Measurements from ENCODE around the gene ZNF326. TPM values are rescaled to one million over a fixed set of nuclear protein-coding genes. Genes with fewer than 3 reads are reported as not detected.

Gene ZNF326
- total and polyA plus RNA-seq, 2 of the 8 experiments (the other 6 are each of a cell fraction or from before 2014, with no cell fraction given): 12.2 to 30.6 TPM

DNA sequence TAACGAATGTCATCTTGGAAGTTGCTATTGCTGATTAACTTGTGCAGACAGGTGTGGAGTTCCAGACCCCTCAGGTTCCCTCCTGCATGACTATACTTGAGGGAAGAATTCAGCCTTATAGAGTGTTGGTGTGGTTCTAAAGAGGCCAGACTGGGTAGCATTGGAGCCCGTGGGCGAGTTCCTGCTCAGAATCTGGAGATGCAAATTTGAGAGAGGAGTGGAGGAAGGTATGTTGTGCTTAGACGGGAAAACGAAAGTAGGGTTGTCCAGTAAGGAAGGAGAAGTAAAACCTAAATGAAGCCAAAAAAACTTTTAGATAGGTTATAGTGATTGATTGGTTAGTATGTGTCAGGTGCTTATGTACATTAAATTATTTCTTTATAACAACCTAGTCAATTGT, 79.2 kb downstream of the ZNF326 start:
- ChIA-PET POLR2A (ENCODE audit: partially characterized antibody) (interaction anchor here (1.5 kb wide), 1 partner anchor 10 kb away, joined by 6 read pairs; no protein-coding TSS in a partner anchor), CTCF (ENCODE audit: partially characterized antibody) (interaction anchor here (1.4 to 1.9 kb wide), 3 partner anchors 28 to 59 kb away, joined by 5 to 10 read pairs (median 5); no protein-coding TSS in a partner anchor)
- no peak overlapping the region for H4K5ac ChIP-seq (ENCODE audit: insufficient read length, low read depth, low read length)
- no peaks in the 10 kb centered on the region for H3K79me2 ChIP-seq (ENCODE audit: control insufficient read depth in 1 of 2, insufficient read depth in 2 of 2, low read length in 2 of 2)
- H2BK120ac ChIP-seq (replicated peaks; ENCODE audit: low read depth, low read length): no peak overlapping the region
- no peak overlapping the region for H3K27ac ChIP-seq (ENCODE audit: low read depth, low read length)
- H3K23ac ChIP-seq (ENCODE audit: insufficient read length): no peak overlapping the region
- no peak overlapping the region for H3K9ac ChIP-seq (replicated peaks in 1 of 4; ENCODE audit: extremely low read depth in 1 of 4, low read depth in 3 of 4, low read length in 3 of 4)
- no peak overlapping the region for H2BK15ac ChIP-seq (ENCODE audit: low read length)
- FAIRE-seq (no peak), DNase-seq (ENCODE audit: low read depth in 1 of 2, low spot score in 2 of 2) (no peak)
- no peaks in the 10 kb centered on the region for H4K20me1 ChIP-seq (replicated peaks in 1 of 2; ENCODE audit: control insufficient read depth in 1 of 2, insufficient read depth in 2 of 2, low read length in 2 of 2)
- H4K91ac ChIP-seq (replicated peaks; ENCODE audit: insufficient read length, low read length): no peak overlapping the region
- no peak overlapping the region for H3K56ac ChIP-seq (replicated peaks; ENCODE audit: insufficient read length, low read depth, low read length)
- H3K14ac ChIP-seq (ENCODE audit: insufficient read length): no peak overlapping the region
- H3K36me3 ChIP-seq (ENCODE audit: control insufficient read depth in 2 of 4, insufficient read depth in 4 of 4, low read length in 3 of 4): no peaks in the 10 kb centered on the region
- no peak overlapping the region for H2BK5ac ChIP-seq (ENCODE audit: low read depth, low read length)
- WGBS, 2 experiments (ENCODE audit: extremely low coverage in 1 of 2, insufficient coverage in 1 of 2, insufficient read length in 1 of 2, insufficient replicate concordance in 2 of 2, low coverage in 1 of 2, low lambda C conversion rate in 2 of 2, missing lambda C conversion rate in 1 of 2): 78% methylated on average over 5 of the region's 5 CpGs; no CpG with 5 or more reads in 1 of the 2 experiments
- no peak overlapping the region for H3K4me2 ChIP-seq (ENCODE audit: insufficient read depth in 1 of 2, low read depth in 2 of 2, low read length in 2 of 2)
- H3K18ac ChIP-seq (ENCODE audit: extremely low read depth, low read length): no peak overlapping the region
- no peaks in the 10 kb centered on the region for H3K23me2 ChIP-seq (ENCODE audit: low read depth, low read length)
- no peak overlapping the region for H3K4me3 ChIP-seq (ENCODE audit: extremely low read depth in 1 of 4, insufficient read depth in 2 of 4, low read depth in 3 of 4, low read length in 4 of 4)
- H3K4ac ChIP-seq (replicated peaks; ENCODE audit: insufficient read length, low read depth, low read length): no peak overlapping the region
- no peak overlapping the region for H2BK20ac ChIP-seq (ENCODE audit: low read length)
- H3K4me1 ChIP-seq (replicated peaks in 1 of 4; ENCODE audit: control insufficient read depth in 3 of 4, insufficient read depth in 4 of 4, low read length in 3 of 4): no peaks in the 10 kb centered on the region
- H2AFZ ChIP-seq (ENCODE audit: low read length): no peak overlapping the region
- no peak overlapping the region for H2AK5ac ChIP-seq (ENCODE audit: low read depth, low read length)
- no peaks in the 10 kb centered on the region for H3K9me3 ChIP-seq (ENCODE audit: insufficient read depth in 2 of 2, low read depth in 1 of 2, low read length in 1 of 2)
- no peak overlapping the region for H2BK12ac ChIP-seq (ENCODE audit: low read depth, low read length)
- no peaks in the 10 kb centered on the region for H3K27me3 ChIP-seq (replicated peaks in 1 of 4; ENCODE audit: control insufficient read depth in 3 of 4, extremely low read depth in 1 of 4, insufficient read depth in 3 of 4, low read length in 3 of 4)
- no peak overlapping the region for H4K8ac ChIP-seq (ENCODE audit: extremely low read depth, insufficient read depth, low read length)
- H3K79me1 ChIP-seq (ENCODE audit: low read depth, low read length): no peaks in the 10 kb centered on the region
- TF ChIP-seq TAF7 (optimal IDR thresholded peaks at IDR 0.05; ENCODE audit: borderline replicate concordance, low read depth, low read length): no peak
- TF ChIP-seq TEAD4 (IDR thresholded peaks at IDR 0.05; ENCODE audit: low read depth, low read length): no peak
- TF ChIP-seq SP2 (IDR thresholded peaks at IDR 0.05; ENCODE audit: low read length): no peak
- TF ChIP-seq MAFK (IDR thresholded peaks at IDR 0.05; ENCODE audit: low read depth, low read length): no peak
- no peak for TF ChIP-seq GTF2F1 (IDR thresholded peaks at IDR 0.05; ENCODE audit: borderline replicate concordance, low read depth, low read length)
- TF ChIP-seq SRF (IDR thresholded peaks at IDR 0.05; ENCODE audit: low read depth, low read length): no peak
- TF ChIP-seq ATF3 (IDR thresholded peaks at IDR 0.05; ENCODE audit: insufficient read depth, low read depth, low read length): no peak
- no peak for TF ChIP-seq JUND (IDR thresholded peaks at IDR 0.05; ENCODE audit: low read length)
- TF ChIP-seq HDAC2 (IDR thresholded peaks at IDR 0.05; ENCODE audit: borderline replicate concordance in 1 of 2, low read depth in 2 of 2, low read length in 2 of 2): no peak
- no peak for TF ChIP-seq PHF8 (conservative IDR thresholded peaks at IDR 0.05; ENCODE audit: low read depth, low read length)
- no peak for TF ChIP-seq SAP30 (IDR thresholded peaks at IDR 0.05; ENCODE audit: insufficient read depth, insufficient replicate concordance, low read length)

Measured in H1 (cell line).